Keratinocyte (primary cell): ENCODE data around the gene TMTC2. TPM values are rescaled to one million over a fixed set of nuclear protein-coding genes. Genes with fewer than 3 reads are reported as not detected.

ENCODE experiments used
- DNase-seq: peaks from one replicate; pipeline ENCODE4 v3.0.0-alpha.2; 2011; ENCODE audit warnings: low read depth, missing footprints, low spot score
- FAIRE-seq: peaks from 2 replicates; lab custom pipeline; 2011; peaks lifted over from hg19 to GRCh38; lab: Jason Lieb, UNC
- H2AFZ ChIP-seq: 2 replicates; pipeline ENCODE4 v1.6.0; 2012; ENCODE audit warnings: low read length, control low read depth, inconsistent platforms; ENCODE audit not compliant: control insufficient read depth
- H3K27ac ChIP-seq: 2 replicates; pipeline ENCODE4 v1.5.1; 2011; ENCODE audit warnings: low read length; ENCODE audit not compliant: control insufficient read depth, insufficient read depth
- H3K27me3 ChIP-seq: 3 replicates; pipeline ENCODE4 v1.6.0; 2011; ENCODE audit warnings: low read length; ENCODE audit not compliant: control insufficient read depth, insufficient read depth; ENCODE audit errors: extremely low read depth
- H3K36me3 ChIP-seq, 2 experiments: 2 replicates in 1 of 2; 3 replicates in 1 of 2; pipeline ENCODE4 v1.5.1; 2011; ENCODE audit warnings: low read length in 2 of 2, mild to moderate bottlenecking in 1 of 2; ENCODE audit not compliant: control insufficient read depth in 2 of 2, insufficient read depth in 2 of 2; ENCODE audit errors: extremely low read depth in 1 of 2
- H3K4me1 ChIP-seq: 3 replicates; pipeline ENCODE4 v1.5.1; 2011; ENCODE audit warnings: low read length; ENCODE audit not compliant: control insufficient read depth, insufficient read depth; ENCODE audit errors: extremely low read depth
- H3K4me2 ChIP-seq: 3 replicates; pipeline ENCODE4 v1.6.0; 2011; ENCODE audit warnings: low read depth, low read length; ENCODE audit not compliant: control insufficient read depth, insufficient read depth; ENCODE audit errors: extremely low read depth
- H3K4me3 ChIP-seq, 3 experiments: fragments of 200-600 bp in 1 of 3; sonication (generic) in 1 of 3; 2 replicates in 2 of 3; 3 replicates in 1 of 3; pipeline ENCODE4 v1.5.1; 2011 to 2016; ENCODE audit warnings: low read length in 3 of 3, mild to moderate bottlenecking in 3 of 3, control low read depth in 2 of 3, inconsistent platforms in 1 of 3, low read depth in 1 of 3, mixed read lengths in 1 of 3, mixed run types in 1 of 3, moderate library complexity in 1 of 3; ENCODE audit not compliant: control insufficient read depth in 2 of 3, insufficient read depth in 2 of 3; ENCODE audit errors: extremely low read depth in 1 of 3
- H3K79me2 ChIP-seq: 2 replicates; pipeline ENCODE4 v1.6.0; 2012; ENCODE audit warnings: low read length; ENCODE audit not compliant: control insufficient read depth, insufficient read depth
- H3K9ac ChIP-seq: 3 replicates; pipeline ENCODE4 v1.6.0; 2011; ENCODE audit warnings: low read length; ENCODE audit not compliant: control insufficient read depth, insufficient read depth; ENCODE audit errors: extremely low read depth
- H3K9me1 ChIP-seq: 3 replicates; pipeline ENCODE4 v1.6.0; 2011; ENCODE audit warnings: low read length; ENCODE audit not compliant: control insufficient read depth, insufficient read depth; ENCODE audit errors: extremely low read depth
- H3K9me3 ChIP-seq: 2 replicates; pipeline ENCODE4 v1.5.1; 2012; ENCODE audit warnings: low read depth, low read length; ENCODE audit not compliant: control insufficient read depth
- H4K20me1 ChIP-seq: 3 replicates; pipeline ENCODE4 v1.6.0; 2011; ENCODE audit warnings: low read length; ENCODE audit not compliant: control insufficient read depth, insufficient read depth; ENCODE audit errors: extremely low read depth
- EZH2 ChIP-seq: IDR thresholded peaks from one replicate; pipeline ENCODE4 v1.6.1; 2012; ENCODE audit warnings: inconsistent platforms, mild to moderate bottlenecking, low read length, moderate library complexity
- dilution Hi-C: fragments of 300-500 bp; cut with MboI; formaldehyde crosslinking; loops from one replicate; pipeline ENCODE4 v1.7.0; 2020; ENCODE audit warnings: low sequenced_read_pairs; ENCODE audit not compliant: extremely low pct_ligation_motif_present
- polyA plus RNA-seq, 5 experiments: library from polyadenylated mRNA; depleted of rRNA in 3 of 5; stranded (reverse) in 3 of 5; stranded (forward) in 1 of 5; unstranded in 1 of 5; fragments of >200 nt; gene quantifications; 1 replicate in 1 of 5; 2 replicates in 3 of 5; 3 replicates in 1 of 5; pipeline versions ENCODE4 v1.2.1 to v1.2.3, GENCODE V29; 2011 to 2012; ENCODE audit warnings: missing spikeins in 2 of 5, low read depth in 1 of 5, low replicate concordance in 1 of 5
- TF ChIP-seq, protein P1 (sequence below), 3 experiments: IDR thresholded peaks in 1 of 3; conservative IDR thresholded peaks in 1 of 3; optimal IDR thresholded peaks in 1 of 3; 2 replicates in 2 of 3; 3 replicates in 1 of 3; pipeline versions ENCODE3 to v1.5.1; 2011; ENCODE audit warnings: low read length in 3 of 3, mild to moderate bottlenecking in 3 of 3, moderate library complexity in 2 of 3, control low read depth in 1 of 3, inconsistent platforms in 1 of 3; ENCODE audit not compliant: insufficient read depth in 2 of 3; ENCODE audit errors: extremely low read depth in 1 of 3

The TMTC2 gene
- polyA plus RNA-seq, 1 donor (not counting 4 experiments of a cell fraction or from before 2014, with no cell fraction given) = 3.8 TPM

DNA sequence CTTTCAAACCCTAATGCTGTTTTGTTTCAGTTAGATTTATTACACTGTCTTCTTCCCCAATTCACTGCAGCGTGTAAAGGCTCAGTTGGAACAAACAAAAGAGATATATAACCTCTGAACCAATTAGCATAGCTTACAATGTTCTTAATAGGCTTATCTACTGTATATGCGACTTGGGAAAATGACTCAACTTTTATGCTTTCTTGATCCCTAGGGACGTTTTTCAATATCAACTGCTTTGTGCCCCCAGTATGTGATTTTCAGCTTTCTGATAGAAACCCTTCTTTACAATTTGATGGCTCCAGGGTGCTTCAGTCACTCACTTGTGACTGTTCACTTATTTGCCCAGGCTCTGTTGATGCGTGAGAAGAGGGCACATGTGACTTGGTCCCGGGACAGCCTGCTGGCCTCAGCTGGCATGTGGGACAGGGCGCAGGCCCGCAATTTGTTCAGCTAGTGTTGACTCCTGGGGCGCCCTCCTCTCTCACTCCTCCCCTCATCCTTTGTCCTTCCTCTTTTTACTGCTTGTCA, 107.1 kb downstream of the TMTC2 start:
- dilution Hi-C loops = no loop called here
- no peak overlapping the region for H3K4me3 ChIP-seq
- no peaks in the 10 kb centered on the region for H3K27me3 ChIP-seq
- no peaks in the 10 kb centered on the region for H3K4me1 ChIP-seq
- no peak overlapping the region for H3K9ac ChIP-seq
- H4K20me1 ChIP-seq = no peaks in the 10 kb centered on the region
- H3K9me3 ChIP-seq = no peaks in the 10 kb centered on the region
- H3K27ac ChIP-seq = no peak overlapping the region
- FAIRE-seq (no peak), DNase-seq (no peak)
- H3K4me2 ChIP-seq = no peak overlapping the region
- H2AFZ ChIP-seq = no peak overlapping the region
- H3K79me2 ChIP-seq = no peaks in the 10 kb centered on the region
- no peaks in the 10 kb centered on the region for H3K36me3 ChIP-seq
- TF ChIP-seq, protein P1, sequence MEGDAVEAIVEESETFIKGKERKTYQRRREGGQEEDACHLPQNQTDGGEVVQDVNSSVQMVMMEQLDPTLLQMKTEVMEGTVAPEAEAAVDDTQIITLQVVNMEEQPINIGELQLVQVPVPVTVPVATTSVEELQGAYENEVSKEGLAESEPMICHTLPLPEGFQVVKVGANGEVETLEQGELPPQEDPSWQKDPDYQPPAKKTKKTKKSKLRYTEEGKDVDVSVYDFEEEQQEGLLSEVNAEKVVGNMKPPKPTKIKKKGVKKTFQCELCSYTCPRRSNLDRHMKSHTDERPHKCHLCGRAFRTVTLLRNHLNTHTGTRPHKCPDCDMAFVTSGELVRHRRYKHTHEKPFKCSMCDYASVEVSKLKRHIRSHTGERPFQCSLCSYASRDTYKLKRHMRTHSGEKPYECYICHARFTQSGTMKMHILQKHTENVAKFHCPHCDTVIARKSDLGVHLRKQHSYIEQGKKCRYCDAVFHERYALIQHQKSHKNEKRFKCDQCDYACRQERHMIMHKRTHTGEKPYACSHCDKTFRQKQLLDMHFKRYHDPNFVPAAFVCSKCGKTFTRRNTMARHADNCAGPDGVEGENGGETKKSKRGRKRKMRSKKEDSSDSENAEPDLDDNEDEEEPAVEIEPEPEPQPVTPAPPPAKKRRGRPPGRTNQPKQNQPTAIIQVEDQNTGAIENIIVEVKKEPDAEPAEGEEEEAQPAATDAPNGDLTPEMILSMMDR (optimal IDR thresholded peaks at IDR 0.05 in 1 of 3, IDR thresholded peaks at IDR 0.05 in 1 of 3, conservative IDR thresholded peaks at IDR 0.05 in 1 of 3; ENCODE audit: extremely low read depth in 1 of 3, insufficient read depth in 2 of 3, low read length in 3 of 3) = no peak
- no peak for TF ChIP-seq EZH2
- H3K9me1 ChIP-seq = no peaks in the 10 kb centered on the region

GRCh38 chr12:82797480-82797879, 110.8 kb downstream of the TMTC2 start:
- Histone ChIP-seq H3K9me3 (no peaks in the 10 kb centered on the region), H3K79me2 (no peaks in the 10 kb centered on the region), H3K27ac (no peak overlapping the region), H3K4me3 (no peak overlapping the region), H4K20me1 (no peaks in the 10 kb centered on the region), H3K4me1 (no peaks in the 10 kb centered on the region), H3K9ac (no peak overlapping the region), H3K27me3 (no peaks in the 10 kb centered on the region), H2AFZ (no peak overlapping the region), H3K36me3 (no peaks in the 10 kb centered on the region), H3K9me1 (no peaks in the 10 kb centered on the region), H3K4me2 (no peak overlapping the region)
- no peak for DNase-seq
- FAIRE-seq = no peak
- dilution Hi-C loops = no loop called here
- TF ChIP-seq, protein P1 (optimal IDR thresholded peaks at IDR 0.05 in 1 of 3, IDR thresholded peaks at IDR 0.05 in 1 of 3, conservative IDR thresholded peaks at IDR 0.05 in 1 of 3; ENCODE audit: extremely low read depth in 1 of 3, insufficient read depth in 2 of 3, low read length in 3 of 3) = no peak
- no peak for TF ChIP-seq EZH2
